Measurements from ENCODE around the gene JAM3.

JAM3 gene

DNA sequence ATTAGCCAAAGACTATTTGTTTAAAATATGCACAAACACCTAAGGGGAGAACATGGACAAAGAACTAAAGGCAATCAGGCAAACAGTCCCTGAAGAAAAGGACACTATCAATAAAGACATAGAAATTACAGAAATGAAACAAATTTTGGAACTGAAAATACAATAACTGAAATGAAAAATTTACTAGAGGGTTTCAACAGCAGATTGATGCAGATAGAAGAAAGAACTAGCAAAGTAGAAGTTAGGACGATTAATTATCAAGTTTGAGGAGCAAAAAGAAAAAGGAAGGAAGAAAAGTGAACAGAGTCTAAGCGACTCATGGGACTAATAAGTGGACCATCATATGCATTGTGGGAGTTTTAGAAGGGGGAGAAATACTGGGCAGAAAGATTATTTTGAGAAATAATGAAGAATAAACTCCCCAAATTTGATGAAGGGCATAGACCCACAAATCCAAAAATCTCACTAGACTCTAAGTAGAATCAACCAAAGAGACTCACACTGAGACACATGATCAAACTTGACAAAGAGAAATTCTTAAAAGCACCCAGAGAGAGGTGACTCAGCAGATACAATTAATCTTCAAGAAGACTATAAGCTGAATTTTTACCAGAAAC, 62.9 kb downstream of the JAM3 start:
- Histone ChIP-seq H3K27ac (ENCODE audit: low read depth, low read length) (no peak overlapping the region), H3K4me3 (ENCODE audit: low read length) (no peak overlapping the region)

DNA sequence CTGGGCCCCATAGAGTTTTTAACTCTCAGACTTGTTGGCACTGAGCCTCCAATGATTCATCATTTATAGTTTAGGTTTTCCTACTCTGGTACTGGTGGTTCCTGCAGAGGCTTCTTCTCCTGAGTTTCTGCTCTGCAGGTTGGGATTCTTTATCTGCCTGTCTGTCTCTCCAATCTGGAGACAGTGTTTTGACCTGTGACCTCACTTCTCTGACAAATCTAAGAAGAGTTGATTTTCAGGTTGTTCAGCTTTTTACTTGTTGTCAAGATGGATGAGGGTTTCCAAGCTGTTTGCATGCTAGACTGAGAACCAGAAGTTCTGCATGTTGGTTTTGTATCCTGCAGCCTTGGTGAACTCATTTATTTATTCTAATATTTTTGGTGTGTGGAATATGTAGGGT, 63.9 kb downstream of the JAM3 start:
- Histone ChIP-seq H3K4me1 (ENCODE audit: control insufficient read depth, low read length) (no peaks in the 10 kb centered on the region), H3K4me2 (ENCODE audit: low read length) (no peak overlapping the region), H4K20me1 (ENCODE audit: control insufficient read depth, insufficient read depth, low read depth, low read length) (no peaks in the 10 kb centered on the region), H3K9me3 (ENCODE audit: control insufficient read depth, insufficient read depth, low read length) (peaks cover 6% of the 10 kb centered on the region), H3K79me2 (ENCODE audit: control insufficient read depth, low read length) (no peaks in the 10 kb centered on the region), H3K4me3 (ENCODE audit: low read length) (no peak overlapping the region), H3K9me2 (replicated peaks; ENCODE audit: control insufficient read depth, low read length) (no peaks in the 10 kb centered on the region), H3F3A (ENCODE audit: control insufficient read depth, insufficient read depth) (no peaks in the 10 kb centered on the region), H3K36me3 (ENCODE audit: control insufficient read depth, low read length) (no peaks in the 10 kb centered on the region), H3K27me3 (ENCODE audit: control insufficient read depth, low read length) (peaks cover 4% of the 10 kb centered on the region; the same call in 1 of the 2 replicates), H3K27ac (ENCODE audit: low read depth, low read length) (no peak overlapping the region)
- TF ChIP-seq EZH2phosphoT487 (IDR thresholded peaks at IDR 0.05; ENCODE audit: borderline replicate concordance, low read length) (no peak), CTCF (IDR thresholded peaks at IDR 0.05; ENCODE audit: low read depth, low read length, poor library complexity, severe bottlenecking) (no peak)

More for the DNA sequence above, 62.9 kb downstream of the JAM3 start:
- Histone ChIP-seq H3K4me1 (ENCODE audit: control insufficient read depth, low read length) (no peaks in the 10 kb centered on the region), H3K9me3 (ENCODE audit: control insufficient read depth, insufficient read depth, low read length) (peaks cover 6% of the 10 kb centered on the region), H3K36me3 (ENCODE audit: control insufficient read depth, low read length) (no peaks in the 10 kb centered on the region), H3K4me2 (ENCODE audit: low read length) (no peak overlapping the region), H3F3A (ENCODE audit: control insufficient read depth, insufficient read depth) (no peaks in the 10 kb centered on the region), H4K20me1 (ENCODE audit: control insufficient read depth, insufficient read depth, low read depth, low read length) (no peaks in the 10 kb centered on the region), H3K79me2 (ENCODE audit: control insufficient read depth, low read length) (no peaks in the 10 kb centered on the region), H3K27me3 (ENCODE audit: control insufficient read depth, low read length) (peaks cover 4% of the 10 kb centered on the region; the same call in 1 of the 2 replicates), H3K9me2 (replicated peaks; ENCODE audit: control insufficient read depth, low read length) (no peaks in the 10 kb centered on the region)
- no peak for TF ChIP-seq CTCF (IDR thresholded peaks at IDR 0.05; ENCODE audit: low read depth, low read length, poor library complexity, severe bottlenecking)
- no peak for TF ChIP-seq EZH2phosphoT487 (IDR thresholded peaks at IDR 0.05; ENCODE audit: borderline replicate concordance, low read length)

DNA sequence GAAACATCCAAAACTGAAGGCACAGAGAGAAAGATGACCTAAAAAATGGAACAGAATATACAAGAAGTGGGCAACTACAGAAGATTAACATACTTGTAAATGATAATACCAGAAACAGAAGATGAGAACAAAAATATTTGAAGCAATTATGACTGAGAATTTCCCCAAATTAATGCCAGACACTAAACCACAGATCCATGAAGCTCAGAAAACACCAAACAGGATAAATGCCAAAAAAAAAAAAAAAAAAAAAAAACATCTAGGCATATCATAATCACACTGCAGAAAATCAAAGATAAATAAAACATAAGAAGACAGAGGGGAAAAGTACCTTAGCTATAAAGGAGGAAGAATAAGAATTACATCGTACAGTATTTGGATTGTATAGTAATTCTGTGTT, 65.3 kb downstream of the JAM3 start:
- H3K9me3 ChIP-seq (ENCODE audit: control insufficient read depth, insufficient read depth, low read length): peaks cover 6% of the 10 kb centered on the region

More for the DNA sequence above, 65.3 kb downstream of the JAM3 start:
- Histone ChIP-seq H3K4me1 (ENCODE audit: control insufficient read depth, low read length) (no peaks in the 10 kb centered on the region), H3F3A (ENCODE audit: control insufficient read depth, insufficient read depth) (no peaks in the 10 kb centered on the region), H4K20me1 (ENCODE audit: control insufficient read depth, insufficient read depth, low read depth, low read length) (no peaks in the 10 kb centered on the region), H3K79me2 (ENCODE audit: control insufficient read depth, low read length) (no peaks in the 10 kb centered on the region), H3K4me2 (ENCODE audit: low read length) (no peak overlapping the region), H3K9me2 (replicated peaks; ENCODE audit: control insufficient read depth, low read length) (no peaks in the 10 kb centered on the region), H3K36me3 (ENCODE audit: control insufficient read depth, low read length) (no peaks in the 10 kb centered on the region), H3K4me3 (ENCODE audit: low read length) (no peak overlapping the region), H3K27me3 (ENCODE audit: control insufficient read depth, low read length) (peaks cover 4% of the 10 kb centered on the region; the same call in 1 of the 2 replicates), H3K27ac (ENCODE audit: low read depth, low read length) (no peak overlapping the region)
- TF ChIP-seq EZH2phosphoT487 (IDR thresholded peaks at IDR 0.05; ENCODE audit: borderline replicate concordance, low read length): no peak
- TF ChIP-seq CTCF (IDR thresholded peaks at IDR 0.05; ENCODE audit: low read depth, low read length, poor library complexity, severe bottlenecking): no peak

Measured in DOHH2 (cell line).